C4-2B (cell line): ENCODE measurements around the gene SRRT.

Experiments
- H3K27ac ChIP-seq: fragments of 450-650 bp; 2 replicates; pipeline ENCODE4 v1.5.1; 2017
- CTCF ChIP-seq: fragments of 450-650 bp; conservative IDR thresholded peaks from 2 replicates; pipeline ENCODE4 v1.5.1; 2017; ENCODE audit warnings: mild to moderate bottlenecking
- ZFX ChIP-seq: fragments of 450-650 bp; IDR thresholded peaks from 2 replicates; pipeline ENCODE4 v1.6.1; 2017

SRRT gene

GRCh38 chr7:100890653-100891567 is 16.0 kb downstream of the SRRT start:
- peak overlapping the region; percentile 98 for H3K27ac ChIP-seq
- TF ChIP-seq CTCF (no peak), ZFX (no peak)

GRCh38 chr7:100891568-100892247 is 16.8 kb downstream of the SRRT start:
- TF ChIP-seq CTCF (no peak), ZFX (no peak)
- no peak overlapping the region for H3K27ac ChIP-seq

- no peak for TF ChIP-seq CTCF
- no peak for TF ChIP-seq ZFX
- H3K27ac ChIP-seq, result no peak overlapping the region
These were observed 17.7 kb downstream of the SRRT start for GRCh38 chr7:100892364-100893317.

GRCh38 chr7:100893318-100893895 is 18.5 kb downstream of the SRRT start:
- TF ChIP-seq CTCF, result no peak
- no peak for TF ChIP-seq ZFX
- H3K27ac ChIP-seq, result no peak overlapping the region

GRCh38 chr7:100893910-100894721 is 19.2 kb downstream of the SRRT start:
- no peak for TF ChIP-seq ZFX
- TF ChIP-seq CTCF, result no peak
- H3K27ac ChIP-seq, result no peak overlapping the region
